HepG2 (cell line): ENCODE measurements around the gene FAM174B. TPM values are rescaled to one million over a fixed set of nuclear protein-coding genes. Genes with fewer than 3 reads are reported as not detected.

Source experiments
- ATAC-seq: fragments of 200-7000 bp; cut with Tn5 transposase; 3 replicates; pipeline ENCODE4 v1.9.1; 2020; ENCODE audit warnings: mild to moderate bottlenecking, moderate library complexity
- BruUV-seq: library from RNA; stranded (reverse); fragments of 400-500 nt; replicated peaks from 2 replicates; lab custom pipeline; 2021; lab: Mats Ljungman, UMichigan
- CTCF ChIA-PET: fragments of 300-600 bp; formaldehyde crosslinking; extraction: SDS; loops from one replicate; lab custom pipeline; 2021; ENCODE audit warnings: low total read pairs, inconsistent platforms, low intra/inter-chr PET ratio; lab: Yijun Ruan, JAX
- POLR2A ChIA-PET: fragments of 350-600 bp; sonication (Branson Sonifier 250); formaldehyde crosslinking; loops from one replicate; lab custom pipeline; 2020; ENCODE audit warnings: antibody characterized with exemption, inconsistent platforms; lab: Yijun Ruan, JAX
- DNase-seq: peaks from one replicate; pipeline ENCODE4 v3.0.0-alpha.2; 2015; ENCODE audit warnings: low spot score
- FAIRE-seq: peaks from 3 replicates; lab custom pipeline; 2011; peaks lifted over from hg19 to GRCh38; lab: Jason Lieb, UNC
- H2AFZ ChIP-seq: one replicate; pipeline ENCODE4 v1.6.1; 2011; ENCODE audit warnings: low read length, inconsistent platforms
- H3K27ac ChIP-seq: fragments of 300-600 bp; 3 replicates; pipeline ENCODE4 v1.8.0; 2011; ENCODE audit warnings: mixed run types, mild to moderate bottlenecking, mixed read lengths, low read length, inconsistent platforms; ENCODE audit not compliant: insufficient read depth; ENCODE audit errors: extremely low read length
- H3K27me3 ChIP-seq, 2 experiments: fragments of 200-600 bp in 1 of 2; 2 replicates in 1 of 2; 3 replicates in 1 of 2; pipeline versions ENCODE4 v1.6.0 to v1.8.0; 2011; ENCODE audit warnings: low read length in 2 of 2, mild to moderate bottlenecking in 2 of 2, moderate library complexity in 2 of 2, inconsistent platforms in 1 of 2; ENCODE audit not compliant: insufficient read depth in 2 of 2, control insufficient read depth in 1 of 2
- H3K36me3 ChIP-seq, 2 experiments: fragments of 200-600 bp in 1 of 2; replicated peaks in 1 of 2; 2 replicates in 1 of 2; 3 replicates in 1 of 2; pipeline versions ENCODE4 v1.5.1 to v1.8.0; 2011; ENCODE audit warnings: low read length in 2 of 2, inconsistent platforms in 1 of 2; ENCODE audit not compliant: insufficient read depth in 2 of 2, control insufficient read depth in 1 of 2
- H3K4me1 ChIP-seq: 2 replicates; pipeline ENCODE4 v1.5.1; 2012; ENCODE audit warnings: low read length, inconsistent platforms; ENCODE audit not compliant: insufficient read depth
- H3K4me2 ChIP-seq: 2 replicates; pipeline ENCODE4 v1.6.0; 2011; ENCODE audit warnings: low read depth, low read length, inconsistent platforms
- H3K4me3 ChIP-seq, 3 experiments: fragments of 200-600 bp in 1 of 3; sonication (generic), shearing (Covaris generic) in 1 of 3; replicated peaks in 1 of 3; 2 replicates each; pipeline ENCODE4 v1.5.1; 2011 to 2016; ENCODE audit warnings: low read length in 3 of 3, inconsistent platforms in 2 of 3, low read depth in 2 of 3, mild to moderate bottlenecking in 2 of 3, control low read depth in 1 of 3, mixed read lengths in 1 of 3; ENCODE audit not compliant: insufficient read depth in 1 of 3
- H3K79me2 ChIP-seq: one replicate; pipeline ENCODE4 v1.6.1; 2011; ENCODE audit warnings: low read length, inconsistent platforms; ENCODE audit not compliant: insufficient read depth
- H3K9ac ChIP-seq: 2 replicates; pipeline ENCODE4 v1.6.0; 2011; ENCODE audit warnings: mild to moderate bottlenecking, low read depth, low read length, inconsistent platforms; ENCODE audit not compliant: insufficient read depth
- H3K9me3 ChIP-seq: 2 replicates; pipeline ENCODE4 v1.5.1; 2012; ENCODE audit warnings: mild to moderate bottlenecking, low read length
- H4K20me1 ChIP-seq: 2 replicates; pipeline ENCODE4 v1.6.0; 2011; ENCODE audit warnings: inconsistent platforms, mild to moderate bottlenecking, low read length, moderate library complexity; ENCODE audit not compliant: insufficient read depth
- EEA1 ChIP-seq: sonication (generic); formaldehyde crosslinking; IDR thresholded peaks from 2 replicates; pipeline ENCODE4 v1.5.1; 2020; ENCODE audit warnings: mild to moderate bottlenecking, missing genetic modification reagents, borderline replicate concordance
- KAT7 ChIP-seq: IDR thresholded peaks from 2 replicates; pipeline ENCODE4 v1.6.1; 2018; ENCODE audit warnings: borderline replicate concordance, missing compliant biosample characterization
- NR2F6 ChIP-seq, 2 experiments: IDR thresholded peaks; 2 replicates each; pipeline ENCODE4 v1.6.1; 2016; ENCODE audit warnings: antibody characterized with exemption in 1 of 2, mild to moderate bottlenecking in 1 of 2
- RBAK ChIP-seq: sonication (generic); formaldehyde crosslinking; IDR thresholded peaks from 2 replicates; pipeline ENCODE4 v1.5.1; 2020; ENCODE audit warnings: mild to moderate bottlenecking, missing genetic modification reagents
- SP140L ChIP-seq: sonication (generic); formaldehyde crosslinking; IDR thresholded peaks from 2 replicates; pipeline ENCODE4 v1.4.0; 2020; ENCODE audit warnings: missing genetic modification reagents, borderline replicate concordance
- SSRP1 ChIP-seq: IDR thresholded peaks from 2 replicates; pipeline ENCODE4 v1.6.1; 2016; ENCODE audit warnings: control low read depth
- TEAD3 ChIP-seq: optimal IDR thresholded peaks from 2 replicates; pipeline ENCODE3; 2016; ENCODE audit warnings: borderline replicate concordance
- ZKSCAN5 ChIP-seq: sonication (generic); formaldehyde crosslinking; IDR thresholded peaks from 2 replicates; pipeline ENCODE4 v1.5.1; 2020; ENCODE audit warnings: mild to moderate bottlenecking, missing genetic modification reagents
- ZNF468 ChIP-seq: sonication (generic); formaldehyde crosslinking; IDR thresholded peaks from 2 replicates; pipeline ENCODE4 v1.8.0; 2022; ENCODE audit warnings: mild to moderate bottlenecking, moderate library complexity, missing genetic modification reagents
- ZNF672 ChIP-seq: sonication (generic); formaldehyde crosslinking; IDR thresholded peaks from 2 replicates; pipeline ENCODE4 v1.8.1; 2022; ENCODE audit warnings: missing genetic modification reagents
- ZNF777 ChIP-seq: sonication (generic); formaldehyde crosslinking; IDR thresholded peaks from 2 replicates; pipeline ENCODE4 v1.4.0; 2020; ENCODE audit warnings: missing genetic modification reagents
- WGBS: methylation state at CpG from one replicate; pipeline ENCODE4 v1.1.6; 2017; ENCODE audit warnings: low lambda C conversion rate; 5-methylcytosine and 5-hydroxymethylcytosine counted together
- in situ Hi-C: cut with HindIII; loops from 2 replicates; pipeline ENCODE4 v1.10.0; 2017; ENCODE audit warnings: low pct_unique_long_range_greater_than_20kb; ENCODE audit not compliant: extremely low pct_ligation_motif_present
- intact Hi-C: fragments of 100-400 bp; cut with micrococcal nuclease; formaldehyde crosslinking; loops from one replicate; pipeline ENCODE4 v1.10.0; 2022; ENCODE audit not compliant: unreplicated experiment
- polyA plus RNA-seq, 8 experiments: library from polyadenylated mRNA; depleted of rRNA in 3 of 8; stranded (reverse) in 7 of 8; unstranded in 1 of 8; fragments of >200 nt; fragmentation: Illumina TruSeq in 4 of 8; extraction: Trizol in 4 of 8; gene quantifications; 2 replicates each; pipeline versions ENCODE4 v1.2.1 to v1.2.3, GENCODE V29; 2011 to 2016; ENCODE audit warnings: low read depth in 4 of 8, missing spikeins in 1 of 8, mixed read lengths in 1 of 8; ENCODE audit not compliant: insufficient read depth in 1 of 8
- total RNA-seq, 5 experiments: library from RNA; depleted of rRNA; stranded (reverse); fragments of >200 nt; fragmentation: Illumina TruSeq; extraction: Trizol; gene quantifications; 2 replicates each; pipeline ENCODE4 v1.2.3, GENCODE V29; 2016; ENCODE audit warnings: low read depth in 1 of 5
- TF ChIP-seq, protein P1 (sequence below): sonication (generic); formaldehyde crosslinking; IDR thresholded peaks from 2 replicates; pipeline ENCODE4 v1.5.1; 2020; ENCODE audit warnings: mild to moderate bottlenecking, missing genetic modification reagents
- TF ChIP-seq, protein P2 (sequence below): sonication (generic); formaldehyde crosslinking; IDR thresholded peaks from 2 replicates; pipeline ENCODE4 v1.4.0; 2020; ENCODE audit warnings: missing genetic modification reagents, borderline replicate concordance
- TF ChIP-seq, protein P3 (sequence below): sonication (generic); formaldehyde crosslinking; IDR thresholded peaks from 2 replicates; pipeline ENCODE4 v1.8.0; 2022; ENCODE audit warnings: mild to moderate bottlenecking, missing genetic modification reagents, moderate library complexity
- TF ChIP-seq, protein P4 (sequence below): sonication (generic); formaldehyde crosslinking; IDR thresholded peaks from 2 replicates; pipeline ENCODE4 v1.5.0; 2020; ENCODE audit warnings: missing genetic modification reagents, mild to moderate bottlenecking, borderline replicate concordance

FAM174B gene
- total and polyA plus RNA-seq, 2 of the 13 experiments (the other 11 are each of a cell fraction or from before 2014, with no cell fraction given), result 0.90 to 2.1 TPM

DNA sequence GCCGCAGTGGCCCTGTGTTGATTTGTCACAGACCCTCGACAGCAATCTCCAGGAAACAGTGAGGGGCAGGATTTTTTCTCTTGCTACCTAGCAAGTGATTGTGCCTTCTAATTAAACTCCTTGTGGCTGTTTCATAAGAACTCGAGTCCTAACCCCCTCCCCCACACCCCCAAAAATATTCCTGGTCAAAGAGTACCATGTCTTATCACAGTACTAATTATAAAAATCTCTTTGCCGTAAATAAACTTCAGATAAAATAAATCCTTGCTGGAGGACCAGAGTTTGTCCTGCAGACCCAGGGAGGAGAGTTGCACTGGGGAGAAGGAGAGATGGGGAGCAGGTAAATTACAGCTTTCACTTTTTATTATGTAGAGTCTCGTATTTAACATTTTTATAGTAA, 64.3 kb downstream of the FAM174B start:
- WGBS, result 15% methylated on average over 5 of the region's 5 CpGs
- Histone ChIP-seq H3K27me3 (peaks cover 0 to 23% of the 10 kb centered on the region in 2 experiments; a peak in 2 of 5 replicates), H3K36me3 (no peaks in the 10 kb centered on the region), H2AFZ (no peak overlapping the region), H3K27ac (no peak overlapping the region), H3K9ac (no peak overlapping the region), H3K4me3 (no peak overlapping the region), H3K79me2 (no peaks in the 10 kb centered on the region), H4K20me1 (no peaks in the 10 kb centered on the region), H3K4me1 (no peaks in the 10 kb centered on the region), H3K4me2 (no peak overlapping the region), H3K9me3 (no peaks in the 10 kb centered on the region)
- FAIRE-seq (no peak), ATAC-seq (no peak), DNase-seq (no peak)
- in situ Hi-C loops, result no loop called here
- intact Hi-C loops, result no loop called here
- ChIA-PET CTCF (no interaction called here), POLR2A (no interaction called here)
- no TSS peak for BruUV-seq
- TF ChIP-seq RBAK, result no peak
- no peak for TF ChIP-seq ZNF468
- TF ChIP-seq, protein P1, sequence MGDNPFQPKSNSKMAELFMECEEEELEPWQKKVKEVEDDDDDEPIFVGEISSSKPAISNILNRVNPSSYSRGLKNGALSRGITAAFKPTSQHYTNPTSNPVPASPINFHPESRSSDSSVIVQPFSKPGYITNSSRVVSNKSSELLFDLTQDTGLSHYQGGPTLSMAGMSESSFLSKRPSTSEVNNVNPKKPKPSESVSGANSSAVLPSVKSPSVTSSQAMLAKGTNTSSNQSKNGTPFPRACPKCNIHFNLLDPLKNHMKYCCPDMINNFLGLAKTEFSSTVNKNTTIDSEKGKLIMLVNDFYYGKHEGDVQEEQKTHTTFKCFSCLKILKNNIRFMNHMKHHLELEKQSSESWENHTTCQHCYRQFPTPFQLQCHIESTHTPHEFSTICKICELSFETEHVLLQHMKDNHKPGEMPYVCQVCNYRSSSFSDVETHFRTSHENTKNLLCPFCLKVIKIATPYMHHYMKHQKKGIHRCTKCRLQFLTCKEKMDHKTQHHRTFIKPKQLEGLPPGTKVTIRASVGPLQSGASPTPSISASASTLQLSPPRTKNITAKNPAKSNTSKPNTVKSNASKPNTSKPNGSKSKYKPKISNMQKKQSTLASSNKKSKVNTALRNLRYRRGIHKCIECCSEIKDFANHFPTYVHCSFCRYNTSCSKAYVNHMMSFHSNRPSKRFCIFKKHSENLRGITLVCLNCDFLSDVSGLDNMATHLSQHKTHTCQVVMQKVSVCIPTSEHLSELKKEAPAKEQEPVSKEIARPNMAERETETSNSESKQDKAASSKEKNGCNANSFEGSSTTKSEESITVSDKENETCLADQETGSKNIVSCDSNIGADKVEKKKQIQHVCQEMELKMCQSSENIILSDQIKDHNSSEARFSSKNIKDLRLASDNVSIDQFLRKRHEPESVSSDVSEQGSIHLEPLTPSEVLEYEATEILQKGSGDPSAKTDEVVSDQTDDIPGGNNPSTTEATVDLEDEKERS (CRISPR knock-in tag), result no peak
- no peak for TF ChIP-seq NR2F6 (IDR thresholded peaks at IDR 0.05)
- TF ChIP-seq NR2F6 (CRISPR knock-in tag; IDR thresholded peaks at IDR 0.05), result no peak
- TF ChIP-seq ZNF672 (CRISPR knock-in tag), result no peak
- no peak for TF ChIP-seq EEA1 (CRISPR knock-in tag)
- TF ChIP-seq, protein P2, sequence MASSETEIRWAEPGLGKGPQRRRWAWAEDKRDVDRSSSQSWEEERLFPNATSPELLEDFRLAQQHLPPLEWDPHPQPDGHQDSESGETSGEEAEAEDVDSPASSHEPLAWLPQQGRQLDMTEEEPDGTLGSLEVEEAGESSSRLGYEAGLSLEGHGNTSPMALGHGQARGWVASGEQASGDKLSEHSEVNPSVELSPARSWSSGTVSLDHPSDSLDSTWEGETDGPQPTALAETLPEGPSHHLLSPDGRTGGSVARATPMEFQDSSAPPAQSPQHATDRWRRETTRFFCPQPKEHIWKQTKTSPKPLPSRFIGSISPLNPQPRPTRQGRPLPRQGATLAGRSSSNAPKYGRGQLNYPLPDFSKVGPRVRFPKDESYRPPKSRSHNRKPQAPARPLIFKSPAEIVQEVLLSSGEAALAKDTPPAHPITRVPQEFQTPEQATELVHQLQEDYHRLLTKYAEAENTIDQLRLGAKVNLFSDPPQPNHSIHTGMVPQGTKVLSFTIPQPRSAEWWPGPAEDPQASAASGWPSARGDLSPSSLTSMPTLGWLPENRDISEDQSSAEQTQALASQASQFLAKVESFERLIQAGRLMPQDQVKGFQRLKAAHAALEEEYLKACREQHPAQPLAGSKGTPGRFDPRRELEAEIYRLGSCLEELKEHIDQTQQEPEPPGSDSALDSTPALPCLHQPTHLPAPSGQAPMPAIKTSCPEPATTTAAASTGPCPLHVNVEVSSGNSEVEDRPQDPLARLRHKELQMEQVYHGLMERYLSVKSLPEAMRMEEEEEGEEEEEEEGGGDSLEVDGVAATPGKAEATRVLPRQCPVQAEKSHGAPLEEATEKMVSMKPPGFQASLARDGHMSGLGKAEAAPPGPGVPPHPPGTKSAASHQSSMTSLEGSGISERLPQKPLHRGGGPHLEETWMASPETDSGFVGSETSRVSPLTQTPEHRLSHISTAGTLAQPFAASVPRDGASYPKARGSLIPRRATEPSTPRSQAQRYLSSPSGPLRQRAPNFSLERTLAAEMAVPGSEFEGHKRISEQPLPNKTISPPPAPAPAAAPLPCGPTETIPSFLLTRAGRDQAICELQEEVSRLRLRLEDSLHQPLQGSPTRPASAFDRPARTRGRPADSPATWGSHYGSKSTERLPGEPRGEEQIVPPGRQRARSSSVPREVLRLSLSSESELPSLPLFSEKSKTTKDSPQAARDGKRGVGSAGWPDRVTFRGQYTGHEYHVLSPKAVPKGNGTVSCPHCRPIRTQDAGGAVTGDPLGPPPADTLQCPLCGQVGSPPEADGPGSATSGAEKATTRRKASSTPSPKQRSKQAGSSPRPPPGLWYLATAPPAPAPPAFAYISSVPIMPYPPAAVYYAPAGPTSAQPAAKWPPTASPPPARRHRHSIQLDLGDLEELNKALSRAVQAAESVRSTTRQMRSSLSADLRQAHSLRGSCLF (CRISPR knock-in tag), result no peak
- TF ChIP-seq ZKSCAN5 (CRISPR knock-in tag), result no peak
- no peak for TF ChIP-seq SP140L
- TF ChIP-seq, protein P3, sequence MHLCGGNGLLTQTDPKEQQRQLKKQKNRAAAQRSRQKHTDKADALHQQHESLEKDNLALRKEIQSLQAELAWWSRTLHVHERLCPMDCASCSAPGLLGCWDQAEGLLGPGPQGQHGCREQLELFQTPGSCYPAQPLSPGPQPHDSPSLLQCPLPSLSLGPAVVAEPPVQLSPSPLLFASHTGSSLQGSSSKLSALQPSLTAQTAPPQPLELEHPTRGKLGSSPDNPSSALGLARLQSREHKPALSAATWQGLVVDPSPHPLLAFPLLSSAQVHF (CRISPR knock-in tag), result no peak
- TF ChIP-seq KAT7 (CRISPR knock-in tag), result no peak
- TF ChIP-seq SSRP1 (CRISPR knock-in tag), result no peak
- TF ChIP-seq TEAD3 (CRISPR knock-in tag), result no peak
- TF ChIP-seq ZNF777 (CRISPR knock-in tag), result no peak
- TF ChIP-seq, protein P4, sequence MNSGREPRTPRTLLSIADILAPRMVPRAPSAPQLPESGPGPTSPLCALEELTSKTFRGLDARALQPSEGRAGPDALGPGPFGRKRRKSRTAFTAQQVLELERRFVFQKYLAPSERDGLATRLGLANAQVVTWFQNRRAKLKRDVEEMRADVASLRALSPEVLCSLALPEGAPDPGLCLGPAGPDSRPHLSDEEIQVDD (CRISPR knock-in tag), result no peak
